ENCODE measurements around the gene CAB39L. TPM values are rescaled to one million over a fixed set of nuclear protein-coding genes. Genes with fewer than 3 reads are reported as not detected.
A peak's percentile ranks its signal among the peaks of the same experiment; 100 is the strongest.

The CAB39L gene
- total and polyA plus RNA-seq, 11 donors, result 5.9 to 27.4 (median 16.2) TPM

DNA sequence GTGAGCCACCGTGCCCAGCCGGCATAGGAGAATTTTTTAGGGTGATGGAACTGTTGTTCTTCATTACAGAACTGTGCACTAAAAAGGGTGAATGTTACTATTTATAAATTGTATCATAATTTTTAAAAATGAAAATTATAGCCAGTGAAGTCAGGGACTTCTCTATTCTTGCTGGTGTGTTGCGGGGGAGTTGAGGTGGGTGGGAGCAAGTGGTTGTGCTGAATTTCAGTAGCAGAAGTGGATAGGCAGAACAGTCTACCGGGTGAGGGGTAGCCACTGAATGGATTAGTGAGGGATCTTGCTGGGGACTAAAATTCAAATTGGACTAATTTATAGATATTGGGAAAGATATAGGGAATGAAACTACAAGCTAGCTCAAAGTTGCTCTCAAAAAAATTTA, 74.0 kb downstream of the CAB39L start:
- Histone ChIP-seq H3K27me3 (no peaks in the 10 kb centered on the region), H3K4me3 (no peak overlapping the region), H3K4me1 (peaks cover 0 to 19% (median 7%) of the 10 kb centered on the region in 12 donors), H3K27ac (no peak overlapping the region), H3K36me3 (peaks cover 0 to 2% (median 0%) of the 10 kb centered on the region in 9 donors), H3K9me3 (peaks cover 0 to 2% (median 0%) of the 10 kb centered on the region in 12 donors)
- intact Hi-C loops (cut with DNase I), result no loop called here
- DNase-seq (no peak), ATAC-seq (no peak)
- WGBS, 4 donors, result 75 to 98% (median 95%) methylated on average over 4 of the region's 4 CpGs
- no peak for TF ChIP-seq POLR2A (IDR thresholded peaks at IDR 0.05)
- TF ChIP-seq, protein P1, sequence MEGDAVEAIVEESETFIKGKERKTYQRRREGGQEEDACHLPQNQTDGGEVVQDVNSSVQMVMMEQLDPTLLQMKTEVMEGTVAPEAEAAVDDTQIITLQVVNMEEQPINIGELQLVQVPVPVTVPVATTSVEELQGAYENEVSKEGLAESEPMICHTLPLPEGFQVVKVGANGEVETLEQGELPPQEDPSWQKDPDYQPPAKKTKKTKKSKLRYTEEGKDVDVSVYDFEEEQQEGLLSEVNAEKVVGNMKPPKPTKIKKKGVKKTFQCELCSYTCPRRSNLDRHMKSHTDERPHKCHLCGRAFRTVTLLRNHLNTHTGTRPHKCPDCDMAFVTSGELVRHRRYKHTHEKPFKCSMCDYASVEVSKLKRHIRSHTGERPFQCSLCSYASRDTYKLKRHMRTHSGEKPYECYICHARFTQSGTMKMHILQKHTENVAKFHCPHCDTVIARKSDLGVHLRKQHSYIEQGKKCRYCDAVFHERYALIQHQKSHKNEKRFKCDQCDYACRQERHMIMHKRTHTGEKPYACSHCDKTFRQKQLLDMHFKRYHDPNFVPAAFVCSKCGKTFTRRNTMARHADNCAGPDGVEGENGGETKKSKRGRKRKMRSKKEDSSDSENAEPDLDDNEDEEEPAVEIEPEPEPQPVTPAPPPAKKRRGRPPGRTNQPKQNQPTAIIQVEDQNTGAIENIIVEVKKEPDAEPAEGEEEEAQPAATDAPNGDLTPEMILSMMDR (IDR thresholded peaks at IDR 0.05), result no peak

DNA sequence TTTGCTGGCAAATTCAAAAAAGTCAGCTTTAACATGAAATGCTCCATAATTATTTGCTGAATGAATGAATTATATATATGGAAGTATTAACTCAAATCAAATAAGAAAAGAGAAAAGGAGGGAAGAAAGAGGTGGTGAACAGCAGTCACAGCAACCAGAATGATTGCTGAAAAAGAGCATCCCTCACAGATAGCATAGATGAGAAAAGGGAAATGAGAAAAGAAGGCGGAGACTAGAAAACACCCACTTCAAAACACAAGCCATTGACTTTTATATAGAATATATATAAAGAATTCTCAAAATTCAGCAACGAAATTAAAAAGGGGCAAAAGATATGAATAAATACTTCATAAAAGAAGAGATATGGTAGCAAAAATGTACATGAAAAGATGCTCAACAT, 75.2 kb downstream of the CAB39L start:
- 79 to 87% (median 85%) methylated on average over 2 of the region's 2 CpGs for WGBS, 4 donors
- ATAC-seq (no peak), DNase-seq (no peak)
- H3K36me3 ChIP-seq, result peaks cover 0 to 4% (median 0%) of the 10 kb centered on the region in 9 donors
- intact Hi-C loops (cut with DNase I), result no loop called here
- H3K27ac ChIP-seq, result peak overlapping the region in 3 of 12 donors; percentile 3 to 25 (median 5)
- peaks cover 0 to 18% (median 7%) of the 10 kb centered on the region in 12 donors for H3K4me1 ChIP-seq
- no peaks in the 10 kb centered on the region for H3K27me3 ChIP-seq
- TF ChIP-seq, protein P1 (IDR thresholded peaks at IDR 0.05), result no peak
- TF ChIP-seq POLR2A (IDR thresholded peaks at IDR 0.05), result no peak
- H3K9me3 ChIP-seq, result peaks cover 0 to 14% (median 7%) of the 10 kb centered on the region in 12 donors
- H3K4me3 ChIP-seq, result no peak overlapping the region

DNA sequence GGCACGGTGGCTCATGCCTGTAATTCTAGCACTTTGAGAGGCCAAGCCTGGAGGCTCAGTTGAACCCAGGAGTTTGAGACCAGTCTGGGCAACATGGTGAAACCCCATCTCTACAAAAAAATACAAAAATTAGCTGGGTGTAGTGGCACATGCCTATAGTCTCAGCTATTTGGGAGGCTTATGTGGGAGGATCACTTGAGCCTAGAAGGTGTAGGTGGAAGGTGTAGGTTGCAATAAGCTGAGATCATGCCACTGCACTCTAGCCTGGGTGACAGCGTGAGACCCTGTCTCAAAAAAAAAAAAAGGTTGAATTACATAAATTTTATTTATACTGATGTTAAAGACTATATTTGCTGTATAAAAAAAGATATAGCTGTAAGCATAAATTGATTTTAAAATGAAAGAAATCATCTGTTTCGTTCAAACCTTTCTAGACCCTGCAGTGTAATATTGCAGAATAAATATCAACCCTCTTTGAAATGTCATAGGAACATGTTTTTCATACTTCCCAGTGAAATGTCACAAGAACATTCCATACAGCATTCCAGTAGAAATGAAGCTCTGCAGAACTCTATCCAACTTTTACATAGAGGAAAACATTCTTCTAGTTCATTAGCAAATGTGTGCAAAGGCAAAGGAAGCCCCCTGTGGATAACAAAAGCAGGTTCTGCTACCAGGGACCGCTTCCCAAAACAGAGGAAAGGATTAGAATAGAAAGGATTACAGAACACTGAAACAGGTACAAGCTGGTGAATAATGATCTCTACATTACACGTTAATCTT, 76.0 kb downstream of the CAB39L start:
- ATAC-seq, result no peak
- peaks cover 0 to 22% (median 8%) of the 10 kb centered on the region in 12 donors for H3K9me3 ChIP-seq
- no peaks in the 10 kb centered on the region for H3K27me3 ChIP-seq
- peaks cover 0 to 8% (median 0%) of the 10 kb centered on the region in 9 donors for H3K36me3 ChIP-seq
- H3K4me1 ChIP-seq, result peaks cover 0 to 17% (median 7%) of the 10 kb centered on the region in 12 donors
- intact Hi-C loops (cut with DNase I), result no loop called here
- no peak for DNase-seq
- WGBS, 4 donors, result 62 to 67% (median 64%) methylated on average over 5 of the region's 5 CpGs
- TF ChIP-seq, protein P1 (IDR thresholded peaks at IDR 0.05), result no peak
- TF ChIP-seq POLR2A (IDR thresholded peaks at IDR 0.05), result no peak
- H3K27ac ChIP-seq, result peak overlapping the region in 5 of 12 donors; percentile 3 to 58 (median 22)
- H3K4me3 ChIP-seq, result no peak overlapping the region

DNA sequence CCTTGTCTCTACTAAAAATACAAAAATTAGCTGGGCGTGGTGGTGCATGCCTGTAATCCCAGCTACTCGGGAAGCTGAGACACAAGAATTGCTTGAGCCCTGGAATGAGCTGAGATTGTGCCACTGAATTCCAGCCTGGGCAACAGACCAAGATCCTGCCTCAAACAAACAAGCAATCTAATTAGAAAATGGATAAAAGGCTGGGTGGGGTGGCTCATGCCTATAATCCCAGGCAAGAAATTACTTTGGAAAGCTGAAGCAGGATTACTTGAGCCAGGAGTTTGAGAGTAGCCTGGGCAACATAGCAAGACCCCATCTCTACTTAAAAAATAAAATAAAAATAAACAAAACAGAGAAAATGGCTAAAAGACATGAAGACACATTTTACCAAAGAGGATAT, 77.0 kb downstream of the CAB39L start:
- H3K27ac ChIP-seq, result peak overlapping the region in 1 of 12 donors; percentile 58
- H3K9me3 ChIP-seq, result peaks cover 0 to 28% (median 8%) of the 10 kb centered on the region in 12 donors
- ATAC-seq, result no peak
- H3K4me3 ChIP-seq, result no peak overlapping the region
- intact Hi-C loops (cut with DNase I), result no loop called here
- no peak for DNase-seq
- 62 to 66% (median 64%) methylated on average over 2 of the region's 2 CpGs for WGBS, 4 donors
- H3K4me1 ChIP-seq, result peaks cover 0 to 17% (median 7%) of the 10 kb centered on the region in 12 donors
- TF ChIP-seq, protein P1 (IDR thresholded peaks at IDR 0.05), result no peak
- TF ChIP-seq POLR2A (IDR thresholded peaks at IDR 0.05), result no peak
- peaks cover 0 to 13% (median 0%) of the 10 kb centered on the region in 9 donors for H3K36me3 ChIP-seq
- H3K27me3 ChIP-seq, result no peaks in the 10 kb centered on the region
